B cell (primary cell): ENCODE data around the gene DSP. TPM values are rescaled to one million over a fixed set of nuclear protein-coding genes. Genes with fewer than 3 reads are reported as not detected.

Experiments
- ATAC-seq: fragments of 200-7000 bp; cut with Tn5 transposase; one replicate; pipeline ENCODE4 v1.10.0; 2021; ENCODE audit warnings: low read depth, mild to moderate bottlenecking, moderate number of reproducible peaks, moderate library complexity
- CTCF ChIA-PET: fragments of 350-600 bp; sonication (Branson Sonifier 250); formaldehyde crosslinking; loops from one replicate; lab custom pipeline; 2021; ENCODE audit warnings: antibody characterized with exemption, inconsistent platforms; lab: Charles Lee
- POLR2A ChIA-PET: fragments of 350-600 bp; sonication (Branson Sonifier 250); formaldehyde crosslinking; loops from one replicate; lab custom pipeline; 2021; ENCODE audit warnings: antibody characterized with exemption; lab: Charles Lee
- DNase-seq: peaks from one replicate; pipeline ENCODE4 v3.0.0; 2013
- H2AFZ ChIP-seq: 2 replicates; pipeline ENCODE4 v1.6.1; 2012; ENCODE audit warnings: mild to moderate bottlenecking, low read depth, low read length; ENCODE audit not compliant: insufficient read depth, poor library complexity, severe bottlenecking
- H3K27ac ChIP-seq, 2 donors: 1 replicate in 1 of 2; 2 replicates in 1 of 2; pipeline ENCODE4 v1.5.1; 2012 to 2013; ENCODE audit warnings: low read length in 2 of 2, mild to moderate bottlenecking in 2 of 2, moderate library complexity in 1 of 2
- H3K27me3 ChIP-seq, 4 experiments: fragments of 200-600 bp in 1 of 4; sonication (generic) in 1 of 4; replicated peaks in 1 of 4; 1 replicate in 2 of 4; 2 replicates in 2 of 4; pipeline versions ENCODE4 v1.6.1 to v1.7.0; 2013 to 2016; ENCODE audit warnings: low read length in 3 of 4, mild to moderate bottlenecking in 2 of 4, mixed read lengths in 1 of 4, moderate library complexity in 1 of 4; ENCODE audit not compliant: insufficient read depth in 4 of 4, control insufficient read depth in 3 of 4; ENCODE audit errors: control extremely low read depth in 1 of 4
- H3K36me3 ChIP-seq, 2 experiments: replicated peaks in 1 of 2; 1 replicate in 1 of 2; 2 replicates in 1 of 2; pipeline versions ENCODE4 v1.6.1 to v1.7.1; 2013; ENCODE audit warnings: low read length in 1 of 2; ENCODE audit not compliant: insufficient read depth in 2 of 2, control insufficient read depth in 1 of 2; ENCODE audit errors: control extremely low read depth in 1 of 2, extremely low read depth in 1 of 2
- H3K4me1 ChIP-seq, 2 donors: fragments of 200-600 bp in 1 of 2; sonication (generic) in 1 of 2; 1 replicate in 1 of 2; 2 replicates in 1 of 2; pipeline versions ENCODE4 v1.5.1 to v1.6.1; 2013 to 2017; ENCODE audit warnings: low read length in 2 of 2; ENCODE audit not compliant: control insufficient read depth in 2 of 2, insufficient read depth in 2 of 2
- H3K4me2 ChIP-seq: replicated peaks from 2 replicates; pipeline ENCODE3; 2012; ENCODE audit warnings: mild to moderate bottlenecking, low read depth, low read length; ENCODE audit not compliant: poor library complexity, severe bottlenecking
- H3K4me3 ChIP-seq, 5 experiments: fragments of 200-600 bp in 1 of 5; sonication (generic) in 1 of 5; 1 replicate in 3 of 5; 2 replicates in 2 of 5; pipeline versions ENCODE4 v1.5.1 to v1.7.0; 2011 to 2016; ENCODE audit warnings: low read length in 4 of 5, mild to moderate bottlenecking in 4 of 5, low read depth in 2 of 5, control low read depth in 1 of 5, moderate library complexity in 1 of 5; ENCODE audit not compliant: insufficient read depth in 1 of 5; ENCODE audit errors: control extremely low read depth in 1 of 5, extremely low read depth in 1 of 5
- H3K79me2 ChIP-seq: fragments of 200-600 bp; sonication (generic); one replicate; pipeline ENCODE4 v1.6.0; 2016; ENCODE audit warnings: low read length; ENCODE audit not compliant: control insufficient read depth, insufficient read depth
- H3K9ac ChIP-seq: fragments of 200-600 bp; sonication (generic); 2 replicates; pipeline ENCODE4 v1.6.1; 2017; ENCODE audit warnings: mild to moderate bottlenecking, low read length, moderate library complexity
- H3K9me3 ChIP-seq, 3 donors: one replicate each; pipeline versions ENCODE4 v1.6.1 to v1.7.1; 2013; ENCODE audit warnings: low read length in 2 of 3; ENCODE audit not compliant: control insufficient read depth in 2 of 3, insufficient read depth in 1 of 3; ENCODE audit errors: control extremely low read depth in 1 of 3
- H4K20me1 ChIP-seq: 2 replicates; pipeline ENCODE4 v1.6.0; 2012; ENCODE audit warnings: mild to moderate bottlenecking, low read length; ENCODE audit not compliant: insufficient read depth, control insufficient read depth, poor library complexity, severe bottlenecking
- H3K27ac Mint-ChIP-seq: one replicate; pipeline ENCODE4 v1.8.0; 2021; ENCODE audit warnings: mixed read lengths
- H3K27me3 Mint-ChIP-seq: one replicate; pipeline ENCODE4 v1.8.0; 2021; ENCODE audit warnings: mixed read lengths
- H3K4me1 Mint-ChIP-seq: one replicate; pipeline ENCODE4 v1.8.0; 2021; ENCODE audit warnings: mixed read lengths
- H3K4me3 Mint-ChIP-seq: one replicate; pipeline ENCODE4 v1.8.0; 2021; ENCODE audit warnings: mixed read lengths
- H3K9me3 Mint-ChIP-seq: one replicate; pipeline ENCODE4 v1.8.0; 2022; ENCODE audit warnings: mixed read lengths; ENCODE audit not compliant: insufficient read depth
- EZH2 ChIP-seq: IDR thresholded peaks from 2 replicates; pipeline ENCODE4 v1.6.1; 2012; ENCODE audit warnings: borderline replicate concordance, low read depth, mild to moderate bottlenecking, moderate library complexity, low read length; ENCODE audit not compliant: insufficient read depth, poor library complexity, severe bottlenecking
- WGBS: methylation state at CpG from one replicate; pipeline ENCODE4 v1.1.5; 2013; ENCODE audit warnings: missing lambda C conversion rate; ENCODE audit not compliant: insufficient coverage; 5-methylcytosine and 5-hydroxymethylcytosine counted together
- intact Hi-C: fragments of 100-400 bp; cut with micrococcal nuclease; formaldehyde crosslinking; loops from one replicate; pipeline ENCODE4 v1.10.0; 2022
- polyA plus RNA-seq: library from polyadenylated mRNA; depleted of rRNA; stranded (reverse); fragments of >200 nt; gene quantifications from 2 replicates; pipeline ENCODE4 v1.2.3, GENCODE V29; 2012
- total RNA-seq, 2 donors: library from RNA; stranded (reverse); fragments of 120-200 nt in 1 of 2; gene quantifications; 1 replicate in 1 of 2; 2 replicates in 1 of 2; pipeline versions ENCODE4 v1.2.3 to v1.2.4, GENCODE V29; 2013 to 2022
- TF ChIP-seq, protein P1 (sequence below): fragments of 200-600 bp; IDR thresholded peaks from one replicate; pipeline ENCODE4 v1.8.0; 2022; ENCODE audit warnings: antibody characterized with exemption, mild to moderate bottlenecking

DSP gene
- total and polyA plus RNA-seq, 2 donors (not counting 1 experiment from before 2014, with no cell fraction given) = not detected

DNA sequence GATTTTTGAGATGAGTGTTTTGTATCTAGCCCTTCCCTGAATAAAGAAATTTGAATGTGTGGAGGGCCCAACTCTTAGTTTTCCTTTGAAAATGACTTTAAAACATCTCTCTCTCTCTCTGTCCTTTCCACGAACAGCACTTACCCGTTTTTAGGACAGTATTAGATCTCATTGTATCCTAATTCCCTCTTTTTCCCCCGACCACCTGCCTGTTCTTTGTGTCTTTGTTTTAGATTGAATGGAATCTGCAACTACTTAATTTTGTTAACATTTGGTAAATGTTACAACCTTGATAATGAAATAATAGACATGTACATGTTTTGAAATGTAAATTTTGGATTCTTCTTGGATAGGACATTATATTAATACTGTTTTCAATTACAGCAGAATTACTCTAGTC, 3.1 kb downstream of the DSP start:
- H3K27ac ChIP-seq = no peak overlapping the region
- no peak overlapping the region for H3K9ac ChIP-seq
- H3K4me1 Mint-ChIP-seq = peaks cover 19% of the 10 kb centered on the region
- H3K4me3 ChIP-seq = no peak overlapping the region
- no peaks in the 10 kb centered on the region for H3K9me3 Mint-ChIP-seq
- peaks cover 0 to 7% (median 0%) of the 10 kb centered on the region in 3 donors for H3K9me3 ChIP-seq
- H3K4me3 Mint-ChIP-seq = no peak overlapping the region
- H3K27me3 ChIP-seq = peaks cover 0 to 31% (median 31%) of the 10 kb centered on the region in 4 experiments
- H3K4me1 ChIP-seq = peaks cover 25% of the 10 kb centered on the region in 2 donors
- POLR2A ChIA-PET = no interaction called here
- no peak for ATAC-seq
- no peak overlapping the region for H3K27ac Mint-ChIP-seq
- H3K27me3 Mint-ChIP-seq = peaks cover 50% of the 10 kb centered on the region
- no peak overlapping the region for H2AFZ ChIP-seq
- H3K36me3 ChIP-seq = no peaks in the 10 kb centered on the region
- intact Hi-C loops = no loop called here
- TF ChIP-seq, protein P1, sequence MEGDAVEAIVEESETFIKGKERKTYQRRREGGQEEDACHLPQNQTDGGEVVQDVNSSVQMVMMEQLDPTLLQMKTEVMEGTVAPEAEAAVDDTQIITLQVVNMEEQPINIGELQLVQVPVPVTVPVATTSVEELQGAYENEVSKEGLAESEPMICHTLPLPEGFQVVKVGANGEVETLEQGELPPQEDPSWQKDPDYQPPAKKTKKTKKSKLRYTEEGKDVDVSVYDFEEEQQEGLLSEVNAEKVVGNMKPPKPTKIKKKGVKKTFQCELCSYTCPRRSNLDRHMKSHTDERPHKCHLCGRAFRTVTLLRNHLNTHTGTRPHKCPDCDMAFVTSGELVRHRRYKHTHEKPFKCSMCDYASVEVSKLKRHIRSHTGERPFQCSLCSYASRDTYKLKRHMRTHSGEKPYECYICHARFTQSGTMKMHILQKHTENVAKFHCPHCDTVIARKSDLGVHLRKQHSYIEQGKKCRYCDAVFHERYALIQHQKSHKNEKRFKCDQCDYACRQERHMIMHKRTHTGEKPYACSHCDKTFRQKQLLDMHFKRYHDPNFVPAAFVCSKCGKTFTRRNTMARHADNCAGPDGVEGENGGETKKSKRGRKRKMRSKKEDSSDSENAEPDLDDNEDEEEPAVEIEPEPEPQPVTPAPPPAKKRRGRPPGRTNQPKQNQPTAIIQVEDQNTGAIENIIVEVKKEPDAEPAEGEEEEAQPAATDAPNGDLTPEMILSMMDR = no peak
- no peak for TF ChIP-seq EZH2
- WGBS = no CpG with 5 or more reads among the region's 3 CpGs
- no peak overlapping the region for H3K4me2 ChIP-seq
- no peak for DNase-seq
- CTCF ChIA-PET = no interaction called here
- H3K79me2 ChIP-seq = no peaks in the 10 kb centered on the region
- H4K20me1 ChIP-seq = no peaks in the 10 kb centered on the region

DNA sequence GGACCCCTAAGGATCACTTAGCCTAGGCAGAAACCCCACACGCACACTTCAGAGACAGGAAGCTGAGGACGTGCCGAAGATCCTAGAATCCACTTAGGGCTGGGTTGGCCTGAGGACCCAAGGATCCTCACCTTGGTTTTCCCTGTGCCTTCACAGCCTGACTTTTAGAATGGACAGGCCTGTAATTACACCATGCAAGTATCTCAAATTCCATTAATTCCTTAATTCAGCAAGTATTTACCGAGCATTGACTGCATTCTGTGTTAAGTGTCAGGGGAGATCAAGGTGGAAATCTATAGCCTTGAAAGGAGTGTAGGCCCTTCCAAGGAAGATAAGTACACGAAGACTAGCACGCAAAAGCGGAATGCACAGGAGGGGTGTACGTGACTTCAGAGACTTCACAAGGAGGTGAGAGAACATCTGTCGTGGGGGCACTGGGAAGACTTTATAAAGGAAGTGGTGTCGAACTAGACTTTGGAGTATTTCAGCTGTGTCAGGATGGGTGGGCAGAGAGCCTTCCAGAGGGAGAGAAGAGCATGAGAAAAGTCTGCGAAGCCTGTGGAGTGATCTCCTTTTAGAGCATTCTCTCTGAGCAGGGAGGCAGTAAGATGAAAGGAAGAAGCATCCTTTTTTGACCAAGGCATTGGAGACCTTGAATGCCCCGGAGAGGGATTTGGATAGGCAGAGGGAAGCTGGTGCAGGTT, 4.0 kb downstream of the DSP start:
- H3K27ac Mint-ChIP-seq = no peak overlapping the region
- no peaks in the 10 kb centered on the region for H3K9me3 Mint-ChIP-seq
- peaks cover 43% of the 10 kb centered on the region for H3K27me3 Mint-ChIP-seq
- TF ChIP-seq, protein P1 = no peak
- no peak for TF ChIP-seq EZH2
- ATAC-seq (no peak), DNase-seq (no peak)
- peaks cover 0 to 27% (median 22%) of the 10 kb centered on the region in 4 experiments for H3K27me3 ChIP-seq
- peaks cover 18% of the 10 kb centered on the region for H3K4me1 Mint-ChIP-seq
- peaks cover 21 to 23% of the 10 kb centered on the region in 2 donors for H3K4me1 ChIP-seq
- ChIA-PET CTCF (no interaction called here), POLR2A (interaction anchor here (0.5 kb wide), 1 partner anchor 675 kb away, joined by 3 read pairs; no protein-coding TSS in a partner anchor)
- no peak overlapping the region for H2AFZ ChIP-seq
- intact Hi-C loops = no loop called here
- H3K79me2 ChIP-seq = no peaks in the 10 kb centered on the region
- no peak overlapping the region for H3K4me3 ChIP-seq
- H4K20me1 ChIP-seq = no peaks in the 10 kb centered on the region
- peaks cover 0 to 5% (median 0%) of the 10 kb centered on the region in 3 donors for H3K9me3 ChIP-seq
- H3K4me2 ChIP-seq = no peak overlapping the region
- no peak overlapping the region for H3K9ac ChIP-seq
- H3K27ac ChIP-seq = no peak overlapping the region
- no peak overlapping the region for H3K4me3 Mint-ChIP-seq
- 92% methylated on average over 11 of the region's 12 CpGs for WGBS
- H3K36me3 ChIP-seq = no peaks in the 10 kb centered on the region
